Stimulated activated CD4-positive, alpha-beta T cell treated with anti-CD3 and anti-CD28 coated beads, Interleukin-4, amount 100 ng/mL, for 24 hours (primary cell): Measurements from ENCODE around the gene TPRG1L.
A peak's percentile ranks its signal among the peaks of the same experiment; 100 is the strongest.

Experiments
- DNase-seq: peaks from one replicate; pipeline ENCODE4 v3.0.0-alpha.2; 2020

Gene TPRG1L

GRCh38 chr1:3594706-3595377 lies 30.0 kb upstream of the TPRG1L start:
- DNase-seq, result no peak

DNA sequence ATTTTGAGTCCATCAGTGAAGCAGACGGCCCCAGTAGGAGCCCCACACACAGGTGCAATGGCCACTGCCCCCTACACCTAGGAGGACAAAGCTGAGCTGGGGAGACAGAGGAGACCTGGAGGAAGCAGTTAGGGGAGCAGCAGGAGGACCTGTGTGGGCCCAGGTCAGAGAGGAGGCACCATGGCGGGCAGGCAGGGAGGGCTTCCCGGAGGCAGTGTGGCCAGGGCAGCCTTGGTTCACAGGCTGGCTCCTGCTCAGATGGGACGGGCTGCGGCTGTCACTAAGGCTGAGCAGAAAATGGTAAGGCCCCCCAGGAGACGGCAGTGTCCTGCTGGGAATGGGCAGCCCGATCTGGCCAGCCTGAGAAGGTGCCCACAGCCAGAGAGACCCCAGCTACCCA lies 28.9 kb upstream of the TPRG1L start:
- no peak for DNase-seq

DNA sequence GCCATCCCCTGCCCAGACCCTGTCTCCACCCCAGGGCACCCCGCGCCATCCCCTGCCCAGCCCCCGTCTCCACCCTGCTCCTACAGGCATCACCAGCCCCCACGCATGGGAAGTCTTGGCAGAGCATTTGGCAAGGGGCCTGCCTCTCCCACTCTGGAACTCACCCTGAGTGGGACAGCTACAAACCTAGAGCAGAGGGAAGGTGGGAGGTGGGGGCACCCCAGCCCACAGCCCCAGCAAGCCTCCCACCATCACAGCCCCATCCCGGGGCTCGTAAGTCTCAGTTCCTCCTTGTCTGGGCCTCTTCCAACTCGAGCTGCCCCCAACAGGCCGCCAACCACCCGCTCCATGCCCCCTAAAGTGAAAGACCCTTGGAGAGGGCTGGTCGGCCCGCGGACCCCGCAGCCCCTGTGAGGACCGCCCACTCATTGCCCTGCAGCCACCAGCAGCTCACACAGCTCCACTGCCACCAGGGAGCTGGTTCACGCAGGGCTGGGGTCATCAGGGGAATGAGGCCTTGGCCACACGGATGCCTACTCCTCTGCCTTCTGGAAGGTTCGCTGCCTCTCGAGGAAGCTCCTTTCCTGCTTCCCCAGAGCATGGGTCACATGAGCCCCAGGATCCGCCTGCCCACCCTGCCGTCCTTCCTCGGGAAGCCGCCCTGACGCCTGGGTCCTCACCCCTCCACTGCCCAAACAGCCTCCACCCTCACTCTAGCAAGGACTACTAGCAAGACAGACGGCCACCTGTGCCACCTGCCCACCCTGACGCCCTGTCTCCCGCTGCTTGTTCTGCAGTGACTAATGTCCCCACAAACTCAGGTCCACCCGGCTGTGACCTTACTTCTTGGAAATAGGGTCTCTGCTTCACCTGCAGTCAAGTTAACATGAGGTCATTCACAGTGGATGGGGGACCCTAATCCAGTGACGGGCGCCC lies 27.9 kb upstream of the TPRG1L start:
- DNase-seq, result no peak

DNA sequence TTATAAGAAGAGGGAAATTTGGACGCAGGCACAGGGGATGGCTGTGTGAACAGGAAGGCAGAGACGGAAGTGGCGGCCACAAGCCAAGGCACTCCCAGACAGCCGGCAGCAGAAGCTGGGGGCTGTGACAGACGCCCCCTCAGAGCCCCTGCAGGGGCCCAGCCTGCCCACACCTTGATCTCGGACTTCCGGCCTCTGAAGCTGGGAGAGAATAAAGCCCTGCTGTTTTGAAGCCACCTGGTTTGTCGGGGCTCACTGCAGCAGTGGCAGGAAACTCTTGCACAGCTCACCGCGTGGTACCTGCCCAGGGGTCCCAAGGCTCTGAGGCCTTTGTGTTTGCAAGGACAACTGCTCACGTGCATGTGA lies 27.2 kb upstream of the TPRG1L start:
- peak; percentile 10 for DNase-seq

DNA sequence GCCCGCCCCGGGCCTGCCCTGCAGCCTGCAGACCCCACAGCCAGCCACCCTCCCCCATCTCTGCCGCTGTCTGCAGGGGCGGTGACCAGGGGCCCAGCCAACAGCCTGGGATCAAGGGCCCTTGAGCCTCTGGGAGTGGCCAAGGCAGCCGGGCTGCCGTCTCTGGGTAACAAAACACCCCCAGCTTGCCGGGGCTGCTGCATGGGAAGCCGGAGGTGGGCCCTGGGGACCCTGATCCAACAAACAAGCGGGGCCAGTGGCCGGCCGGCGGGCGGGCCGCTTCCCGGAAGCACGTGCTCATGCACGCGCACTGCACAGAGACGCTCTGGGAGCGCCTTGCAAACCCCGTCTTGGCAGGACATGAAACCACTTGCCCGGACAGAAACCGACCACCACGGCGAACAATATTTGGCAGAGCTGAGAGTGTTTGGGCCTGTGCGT lies 26.7 kb upstream of the TPRG1L start:
- DNase-seq, result no peak

DNA sequence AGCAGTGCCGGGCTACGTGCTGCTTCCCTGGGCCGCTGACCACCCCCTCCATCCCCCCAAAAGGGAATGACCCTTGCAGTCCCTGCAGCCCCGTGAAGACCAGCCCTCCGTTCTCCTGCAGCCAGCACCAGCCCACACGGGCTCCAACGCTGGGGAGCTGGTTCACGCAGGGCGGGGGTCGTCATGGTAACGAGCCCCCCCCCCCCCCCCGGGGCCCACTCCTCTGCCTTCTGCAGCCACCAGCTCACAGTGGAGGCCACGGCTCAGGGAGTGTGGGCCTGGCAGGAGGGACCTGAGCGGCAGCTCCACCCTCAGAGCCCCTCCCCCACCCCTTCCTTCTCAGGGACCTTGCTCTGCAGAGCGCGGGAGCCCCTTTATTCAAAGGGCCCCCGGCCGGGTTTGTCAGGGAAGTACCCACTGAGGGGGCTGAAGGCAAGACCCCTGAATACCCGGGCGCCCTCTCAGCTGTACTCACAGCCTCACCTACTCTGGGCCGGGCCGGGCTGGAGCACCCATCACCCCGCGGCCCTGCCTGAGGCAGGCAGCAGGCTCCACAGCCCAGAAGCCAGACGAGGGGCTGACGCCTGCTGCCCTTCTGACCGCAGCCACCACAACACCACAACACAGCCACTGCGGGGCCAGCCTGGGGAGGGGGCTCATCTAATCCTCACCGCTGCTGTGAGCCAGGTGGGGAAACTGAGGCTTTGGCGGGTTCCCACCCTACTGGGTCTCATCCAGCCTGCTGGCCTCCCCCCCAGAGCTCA lies 26.1 kb upstream of the TPRG1L start:
- DNase-seq, result no peak

DNA sequence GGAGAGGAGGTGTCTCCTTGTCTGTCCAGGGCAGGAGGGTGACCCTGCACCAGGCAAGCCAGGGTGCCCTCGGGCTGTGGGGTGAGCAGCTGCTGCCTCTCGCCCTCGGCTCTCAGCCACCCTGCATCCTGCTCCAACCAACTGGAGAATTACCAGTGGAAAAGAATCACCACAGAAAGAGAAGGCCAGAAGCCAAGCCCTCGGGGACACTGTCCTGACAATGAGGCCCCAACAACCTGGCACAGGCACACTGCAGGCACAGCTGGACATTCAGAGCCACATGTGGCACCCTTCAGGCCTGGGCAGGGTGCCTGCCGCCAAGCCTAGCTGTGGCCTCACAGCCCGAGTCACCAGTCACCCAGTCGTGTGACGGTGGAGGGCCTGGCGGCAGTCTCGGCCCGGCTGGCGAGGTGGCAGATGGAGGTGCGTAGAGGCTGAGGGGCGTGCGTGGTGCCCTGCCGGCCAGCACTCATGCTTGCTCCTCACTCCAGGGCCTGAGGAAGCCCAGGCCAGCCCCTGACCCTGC lies 25.5 kb upstream of the TPRG1L start:
- DNase-seq, result no peak

DNA sequence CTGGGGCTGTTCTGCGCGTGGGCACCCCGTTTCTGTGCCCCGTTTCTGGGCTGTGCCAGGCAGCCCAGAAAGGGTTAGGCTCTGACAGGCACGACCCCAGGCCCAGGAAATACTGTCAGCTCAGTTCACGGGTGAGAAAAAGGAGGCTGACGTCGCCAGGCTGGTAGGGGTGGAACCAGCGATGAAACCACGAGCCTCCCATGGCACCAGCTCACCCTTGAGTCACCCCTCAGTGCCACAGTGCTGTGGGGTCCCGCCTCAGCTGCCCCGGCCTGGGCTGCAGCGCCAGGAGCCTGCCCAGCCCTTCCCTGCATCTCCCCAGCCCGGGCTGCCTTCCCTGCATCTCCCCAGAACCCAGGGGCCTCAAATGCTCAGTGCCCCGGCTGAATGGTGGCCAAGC lies 25.0 kb upstream of the TPRG1L start:
- DNase-seq, result no peak

- no peak for DNase-seq
Observed at GRCh38 chr1:3600354-3600753, 24.5 kb upstream of the TPRG1L start.

GRCh38 chr1:3601743-3602142 lies 23.1 kb upstream of the TPRG1L start:
- no peak for DNase-seq

DNA sequence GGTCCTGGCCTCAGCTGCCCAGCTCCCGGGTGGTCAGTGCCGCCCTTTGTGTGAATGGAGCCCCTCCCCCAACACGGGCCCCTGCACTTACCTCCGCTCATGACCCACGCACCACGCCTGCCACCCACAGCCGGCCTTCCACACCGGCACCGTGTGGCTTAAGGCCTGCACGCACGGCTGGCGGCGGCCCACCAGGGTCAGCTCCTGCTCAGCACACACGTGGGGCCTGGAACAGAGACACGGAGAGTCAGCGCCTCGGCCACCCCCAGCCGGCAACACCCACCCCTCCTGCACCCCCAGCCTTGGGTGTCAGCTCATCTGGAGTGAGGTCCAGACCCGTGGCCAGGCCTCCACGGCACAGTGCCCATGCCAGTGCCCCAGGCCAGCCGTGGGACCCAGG lies 22.4 kb upstream of the TPRG1L start:
- no peak for DNase-seq

DNA sequence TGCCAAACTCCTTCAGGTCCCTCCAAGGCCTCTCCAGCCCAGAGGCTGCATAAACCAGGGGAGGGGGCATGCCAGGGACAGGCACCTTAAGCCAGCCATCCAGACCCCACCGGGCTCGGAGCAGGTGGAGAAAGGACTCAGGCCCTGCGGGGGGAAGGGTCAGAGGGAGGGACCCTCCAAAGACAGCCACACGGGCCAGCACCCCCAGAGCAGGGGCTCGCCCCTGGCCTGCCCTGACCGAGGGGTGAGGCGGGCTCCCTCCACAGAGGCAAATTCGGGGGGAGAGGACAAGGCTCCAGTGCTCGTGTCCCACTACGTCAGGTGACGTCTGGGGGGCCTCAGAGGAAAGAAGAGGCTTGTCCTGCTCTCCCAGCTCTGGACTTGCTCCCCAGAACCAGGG lies 21.7 kb upstream of the TPRG1L start:
- no peak for DNase-seq

DNA sequence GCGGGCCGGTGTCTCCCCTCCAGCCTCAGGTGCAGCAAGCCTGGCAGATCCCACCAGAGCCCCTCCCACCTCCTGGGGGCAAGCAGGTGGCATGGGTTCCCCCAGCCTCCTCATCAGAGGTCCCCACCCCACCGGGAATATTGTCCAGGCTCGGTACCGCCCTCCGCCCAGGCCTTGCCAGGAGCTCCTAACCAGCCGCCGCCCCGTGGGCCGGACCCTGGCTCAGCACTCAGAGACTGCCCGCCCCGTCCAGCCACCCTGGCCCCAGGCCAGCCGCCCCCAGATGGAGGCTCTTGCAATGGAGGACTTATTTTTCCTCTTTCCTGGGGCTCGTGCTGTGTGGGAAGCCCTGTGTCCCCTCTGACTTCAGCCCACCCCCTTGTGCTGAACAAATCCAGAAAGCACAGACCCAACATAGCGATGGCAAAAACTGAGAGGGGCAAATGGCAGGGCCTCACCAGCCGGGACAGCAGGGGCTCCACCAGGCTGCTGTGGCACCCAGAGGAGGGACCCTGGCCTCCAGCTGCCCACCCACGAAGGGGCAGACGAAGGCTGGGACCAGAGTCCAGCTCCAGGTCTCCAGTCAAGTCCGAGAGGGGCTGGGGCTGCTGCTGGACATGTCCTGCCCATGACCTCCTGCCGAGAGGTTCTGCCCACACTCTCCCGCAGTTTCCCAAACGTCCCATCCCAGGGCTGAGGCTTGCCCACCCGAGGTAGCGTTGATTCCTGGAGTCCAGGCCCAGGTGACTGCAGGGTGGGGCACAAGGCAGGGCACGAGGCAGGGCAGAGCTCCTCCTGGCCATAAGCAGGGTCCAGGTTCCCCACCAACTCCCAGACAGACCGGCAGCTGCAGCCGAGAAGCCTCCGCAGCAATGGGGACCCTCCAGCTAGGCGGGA lies 21.0 kb upstream of the TPRG1L start:
- DNase-seq, result no peak

GRCh38 chr1:3604468-3604974 lies 20.3 kb upstream of the TPRG1L start:
- no peak for DNase-seq

DNA sequence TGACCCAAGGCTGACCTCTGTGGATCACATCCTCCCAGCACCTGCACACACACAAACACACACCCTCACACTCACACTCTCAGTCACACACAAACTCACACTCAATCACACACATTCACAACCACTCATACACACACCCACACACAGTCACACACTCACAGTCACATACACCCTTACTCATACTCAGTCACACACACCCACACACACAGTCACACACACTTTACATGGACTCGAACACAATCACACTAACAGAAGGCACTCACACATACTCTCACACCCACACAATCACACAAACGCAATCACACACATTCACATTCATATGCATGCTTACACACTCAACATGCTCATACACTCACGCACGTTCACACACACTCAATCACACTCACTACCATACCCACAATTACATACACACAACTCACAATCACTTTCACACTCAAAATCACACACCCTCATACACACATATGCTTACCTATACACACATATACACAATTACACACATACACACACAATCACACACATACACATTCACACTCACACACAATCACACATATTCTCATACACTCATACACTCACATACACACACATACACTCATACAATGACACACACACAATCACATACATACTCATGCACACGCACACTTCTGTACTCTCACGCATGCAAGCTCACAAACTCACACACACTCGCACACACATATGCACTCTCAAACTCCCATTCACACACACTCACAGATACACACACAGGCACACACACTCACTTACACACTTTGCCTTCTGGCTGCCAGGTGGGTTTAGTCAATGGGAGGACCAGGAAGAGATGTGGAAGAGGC lies 19.6 kb upstream of the TPRG1L start:
- no peak for DNase-seq

GRCh38 chr1:3606779-3607702 lies 17.8 kb upstream of the TPRG1L start:
- DNase-seq, result no peak

GRCh38 chr1:3607703-3608065 lies 17.1 kb upstream of the TPRG1L start:
- DNase-seq, result no peak

DNA sequence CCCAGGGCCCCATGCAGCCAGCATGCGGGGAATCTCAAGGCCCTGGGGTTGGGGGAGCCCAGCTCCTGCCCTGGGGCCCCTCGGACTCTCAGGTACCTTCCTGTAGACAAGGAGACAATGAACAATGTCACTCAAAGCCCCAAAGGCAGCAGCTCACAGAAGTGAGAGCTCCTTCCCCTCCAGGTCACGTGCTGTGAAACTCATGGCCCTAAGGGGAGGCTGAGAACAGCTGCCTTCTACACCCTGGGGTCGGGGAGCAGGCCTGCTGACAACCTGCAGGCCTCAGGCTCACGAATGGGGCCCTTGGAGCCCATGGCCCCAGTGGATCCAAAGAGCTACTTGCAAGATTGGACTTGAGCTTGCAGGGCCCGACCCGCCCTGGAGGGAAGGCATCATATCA lies 16.7 kb upstream of the TPRG1L start:
- DNase-seq, result no peak

- DNase-seq, result no peak
Observed at GRCh38 chr1:3609016-3609768, 15.6 kb upstream of the TPRG1L start.
